ENCODE data around the gene SIVA1.

Gene SIVA1

GRCh38 chr14:104765517-104765916, 12.6 kb downstream of the SIVA1 start (continued):
- TF ChIP-seq ZNF565 (CRISPR knock-in tag; conservative IDR thresholded peaks at IDR 0.05; ENCODE audit: low read depth) (no peak), TCF4 (CRISPR knock-in tag; IDR thresholded peaks at IDR 0.05; ENCODE audit: borderline replicate concordance) (no peak), CSDC2 (CRISPR knock-in tag; IDR thresholded peaks at IDR 0.05) (no peak)

- no peak for TF ChIP-seq TSHZ2 (CRISPR knock-in tag; IDR thresholded peaks at IDR 0.05)
- no peak for TF ChIP-seq ZFP30 (CRISPR knock-in tag; IDR thresholded peaks at IDR 0.05)
- TF ChIP-seq PATZ1 (CRISPR knock-in tag; IDR thresholded peaks at IDR 0.05; ENCODE audit: borderline replicate concordance): no peak
- TF ChIP-seq BACH2 (CRISPR knock-in tag; IDR thresholded peaks at IDR 0.05; ENCODE audit: borderline replicate concordance): no peak
- TF ChIP-seq ZNF565 (CRISPR knock-in tag; conservative IDR thresholded peaks at IDR 0.05; ENCODE audit: low read depth): no peak
- no peak for TF ChIP-seq ZFP3 (CRISPR knock-in tag; IDR thresholded peaks at IDR 0.05)
- TF ChIP-seq GLIS3 (CRISPR knock-in tag; IDR thresholded peaks at IDR 0.05): no peak
- TF ChIP-seq RARB (CRISPR knock-in tag; IDR thresholded peaks at IDR 0.05): no peak
- no peak for TF ChIP-seq ESRRG (CRISPR knock-in tag; IDR thresholded peaks at IDR 0.05)
- TF ChIP-seq CSDC2 (CRISPR knock-in tag; IDR thresholded peaks at IDR 0.05): no peak
- no peak for TF ChIP-seq ISL1 (CRISPR knock-in tag; IDR thresholded peaks at IDR 0.05)
- no peak for ATAC-seq
Measured at GRCh38 chr14:104766256-104766862, 13.4 kb downstream of the SIVA1 start.

GRCh38 chr14:104766863-104767633, 14.1 kb downstream of the SIVA1 start:
- no peak for ATAC-seq
- no peak for TF ChIP-seq ZNF8 (CRISPR knock-in tag; IDR thresholded peaks at IDR 0.05)
- TF ChIP-seq ESRRG (CRISPR knock-in tag; IDR thresholded peaks at IDR 0.05): no peak
- TF ChIP-seq BACH2 (CRISPR knock-in tag; IDR thresholded peaks at IDR 0.05; ENCODE audit: borderline replicate concordance): no peak
- TF ChIP-seq TOX (CRISPR knock-in tag; IDR thresholded peaks at IDR 0.05; ENCODE audit: borderline replicate concordance): no peak
- TF ChIP-seq OSR1 (CRISPR knock-in tag; IDR thresholded peaks at IDR 0.05): no peak
- TF ChIP-seq SNAI2 (CRISPR knock-in tag; IDR thresholded peaks at IDR 0.05): no peak
- TF ChIP-seq ZFP30 (CRISPR knock-in tag; IDR thresholded peaks at IDR 0.05): no peak
- TF ChIP-seq ZC3H10 (CRISPR knock-in tag; IDR thresholded peaks at IDR 0.05): no peak
- TF ChIP-seq CSRNP3 (CRISPR knock-in tag; IDR thresholded peaks at IDR 0.05): no peak
- TF ChIP-seq ISL1 (CRISPR knock-in tag; IDR thresholded peaks at IDR 0.05): no peak
- TF ChIP-seq CREB5 (CRISPR knock-in tag; IDR thresholded peaks at IDR 0.05; ENCODE audit: low read depth): no peak
- no peak for TF ChIP-seq POU6F1 (CRISPR knock-in tag; IDR thresholded peaks at IDR 0.05; ENCODE audit: borderline replicate concordance, low read depth)
- no peak for TF ChIP-seq TSHZ2 (CRISPR knock-in tag; IDR thresholded peaks at IDR 0.05)
- TF ChIP-seq PATZ1 (CRISPR knock-in tag; IDR thresholded peaks at IDR 0.05; ENCODE audit: borderline replicate concordance): no peak
- no peak for TF ChIP-seq GLIS3 (CRISPR knock-in tag; IDR thresholded peaks at IDR 0.05)
- no peak for TF ChIP-seq TCF4 (CRISPR knock-in tag; IDR thresholded peaks at IDR 0.05; ENCODE audit: borderline replicate concordance)
- no peak for TF ChIP-seq PPARA (CRISPR knock-in tag; IDR thresholded peaks at IDR 0.05; ENCODE audit: borderline replicate concordance)
- TF ChIP-seq RARB (CRISPR knock-in tag; IDR thresholded peaks at IDR 0.05): no peak
- TF ChIP-seq ARNTL (CRISPR knock-in tag; IDR thresholded peaks at IDR 0.05; ENCODE audit: borderline replicate concordance, low read depth): no peak

Data from SK-N-SH treated with all-trans-retinoic acid at 6 μM for 48 hours (cell line).